Jurkat, Clone E6-1 (cell line): ENCODE data around the gene PTPRE.

ENCODE experiments used
- DNase-seq: peaks from one replicate; pipeline ENCODE4 v3.0.0-alpha.2; 2011; ENCODE audit warnings: low read depth, low spot score
- H3K4me3 ChIP-seq: 2 replicates; pipeline ENCODE4 v1.5.1; 2011; ENCODE audit warnings: mild to moderate bottlenecking, low read length, control low read depth, moderate library complexity

The PTPRE gene

GRCh38 chr10:128046156-128046952 lies 139.5 kb downstream of the PTPRE start:
- no peak for DNase-seq
- peak overlapping the region; percentile 57 for H3K4me3 ChIP-seq

- peak overlapping the region; percentile 57 for H3K4me3 ChIP-seq
- no peak for DNase-seq
These were observed 140.0 kb downstream of the PTPRE start for GRCh38 chr10:128046953-128047290.

GRCh38 chr10:128047351-128047750 lies 140.4 kb downstream of the PTPRE start:
- peak; percentile 79 for DNase-seq
- H3K4me3 ChIP-seq = peak overlapping the region; percentile 57

- peak; percentile 53 for DNase-seq
- peak overlapping the region; percentile 57 for H3K4me3 ChIP-seq
These were observed 141.3 kb downstream of the PTPRE start for GRCh38 chr10:128047991-128048818.

GRCh38 chr10:128048819-128049210 lies 141.9 kb downstream of the PTPRE start:
- H3K4me3 ChIP-seq = peak overlapping the region; percentile 57
- no peak for DNase-seq

- no peak overlapping the region for H3K4me3 ChIP-seq
These were observed 142.6 kb downstream of the PTPRE start for GRCh38 chr10:128049226-128050120.

GRCh38 chr10:128050121-128050516 lies 143.2 kb downstream of the PTPRE start:
- H3K4me3 ChIP-seq = no peak overlapping the region
- DNase-seq = no peak

More at GRCh38 chr10:128049226-128050120, 142.6 kb downstream of the PTPRE start:
- DNase-seq = no peak

- DNase-seq = no peak
- no peak overlapping the region for H3K4me3 ChIP-seq
These were observed 144.0 kb downstream of the PTPRE start for GRCh38 chr10:128050936-128051335.

- no peak for DNase-seq
- H3K4me3 ChIP-seq = no peak overlapping the region
These were observed 144.6 kb downstream of the PTPRE start for GRCh38 chr10:128051548-128051947.

GRCh38 chr10:128052696-128053095 lies 145.8 kb downstream of the PTPRE start:
- no peak for DNase-seq
- H3K4me3 ChIP-seq = no peak overlapping the region

GRCh38 chr10:128053356-128053755 lies 146.5 kb downstream of the PTPRE start:
- H3K4me3 ChIP-seq = no peak overlapping the region
- DNase-seq = no peak

- H3K4me3 ChIP-seq = no peak overlapping the region
- DNase-seq = no peak
These were observed 147.5 kb downstream of the PTPRE start for GRCh38 chr10:128054163-128054970.

GRCh38 chr10:128055061-128055868 lies 148.4 kb downstream of the PTPRE start:
- DNase-seq = no peak
- no peak overlapping the region for H3K4me3 ChIP-seq

GRCh38 chr10:128056303-128057050 lies 149.6 kb downstream of the PTPRE start:
- no peak overlapping the region for H3K4me3 ChIP-seq

GRCh38 chr10:128058106-128058749 lies 151.3 kb downstream of the PTPRE start:
- DNase-seq = no peak

More at GRCh38 chr10:128056303-128057050, 149.6 kb downstream of the PTPRE start:
- no peak for DNase-seq

GRCh38 chr10:128058750-128059134 lies 151.8 kb downstream of the PTPRE start:
- no peak for DNase-seq
- H3K4me3 ChIP-seq = no peak overlapping the region

More at GRCh38 chr10:128058106-128058749, 151.3 kb downstream of the PTPRE start:
- no peak overlapping the region for H3K4me3 ChIP-seq
